Tibial nerve (tissue), 4 donors: ENCODE results near the gene LSS. TPM values are rescaled to one million over a fixed set of nuclear protein-coding genes. Genes with fewer than 3 reads are reported as not detected.

Source experiments
- DNase-seq, 2 donors: peaks; one replicate each; pipeline ENCODE4 v3.0.0-alpha.2; 2019; ENCODE audit warnings: low spot score in 2 of 2
- H3K27ac ChIP-seq, 4 donors: fragments of 200-600 bp; sonication (generic) in 3 of 4; one replicate each; pipeline ENCODE4 v1.5.1; 2017 to 2019; ENCODE audit warnings: mild to moderate bottlenecking in 1 of 4
- H3K27me3 ChIP-seq, 2 donors: fragments of 200-600 bp; sonication (generic) in 1 of 2; one replicate each; pipeline versions ENCODE4 v1.5.1 to v1.6.0; 2017 to 2019
- H3K36me3 ChIP-seq, 3 donors: fragments of 200-600 bp; sonication (generic); one replicate each; pipeline ENCODE4 v1.5.1; 2018 to 2019
- H3K4me1 ChIP-seq, 4 donors: fragments of 200-600 bp; sonication (generic) in 3 of 4; one replicate each; pipeline ENCODE4 v1.5.1; 2017 to 2019
- H3K4me3 ChIP-seq, 4 donors: fragments of 200-600 bp; sonication (generic) in 3 of 4; one replicate each; pipeline ENCODE4 v1.5.1; 2017 to 2019; ENCODE audit warnings: mild to moderate bottlenecking in 1 of 4, moderate library complexity in 1 of 4
- H3K9me3 ChIP-seq, 4 donors: fragments of 200-600 bp; sonication (generic) in 3 of 4; one replicate each; pipeline ENCODE4 v1.5.1; 2017 to 2019
- CTCF ChIP-seq, 5 experiments: fragments of 200-600 bp in 3 of 5; fragments of 450-650 bp in 2 of 5; sonication (generic) in 3 of 5; IDR thresholded peaks; one replicate each; pipeline ENCODE4 v1.5.1; 2016 to 2019; ENCODE audit warnings: antibody characterized with exemption in 5 of 5, mild to moderate bottlenecking in 3 of 5, moderate library complexity in 2 of 5
- EP300 ChIP-seq, 2 donors: sonication (generic); formaldehyde crosslinking; IDR thresholded peaks; one replicate each; pipeline ENCODE4 v1.6.1; 2017; ENCODE audit warnings: antibody characterized with exemption in 2 of 2, mild to moderate bottlenecking in 1 of 2
- POLR2A ChIP-seq, 2 donors: fragments of 450-650 bp; IDR thresholded peaks; one replicate each; pipeline ENCODE4 v1.6.1; 2017; ENCODE audit warnings: antibody characterized with exemption in 2 of 2, mild to moderate bottlenecking in 2 of 2, moderate library complexity in 2 of 2
- WGBS, 2 donors: methylation state at CpG; one replicate each; pipeline ENCODE4 v1.1.5; 2018; 5-methylcytosine and 5-hydroxymethylcytosine counted together
- total RNA-seq, 4 donors: library from RNA; depleted of rRNA; stranded (reverse); fragments of >200 nt; gene quantifications; one replicate each; pipeline ENCODE4 v1.1.0, GENCODE V29; 2016

LSS gene
- total RNA-seq, result 100 to 1,000 TPM in 1 of 4 donors, 10 to 100 TPM in 3; 69.3 to 132 (median 80.6) TPM

GRCh38 chr21:46228345-46229051 is at the start of gene LSS:
Gene LSS (minus strand): TSS chr21:46228774. CDS start chr21:46228745, 29 bp downstream.
- Histone ChIP-seq H3K36me3 (peaks cover 0 to 12% (median 0%) of the 10 kb centered on the region in 3 donors), H3K4me1 (peaks cover 0 to 38% (median 15%) of the 10 kb centered on the region in 4 donors), H3K4me3 (peak within 1 kb of the TSS; percentile 69 to 91 (median 76)), H3K27ac (peak within 1 kb of the TSS; percentile 74 to 92 (median 84)), H3K27me3 (no peaks in the 10 kb centered on the region), H3K9me3 (no peaks in the 10 kb centered on the region)
- WGBS, 2 donors, result 0% methylated on average over 22 to 28 of the region's 77 CpGs
- DNase-seq, result peak; percentile 91 to 96
- TF ChIP-seq EP300 (IDR thresholded peaks at IDR 0.05), result peak in 1 of 2 donors; percentile 87
- TF ChIP-seq POLR2A (IDR thresholded peaks at IDR 0.05), result peak in 1 of 2 donors; percentile 85
- no peak for TF ChIP-seq CTCF (IDR thresholded peaks at IDR 0.05)

GRCh38 chr21:46274797-46275390 is 46.3 kb upstream of the LSS start:
- 91 to 93% methylated on average over 11 of the region's 11 CpGs for WGBS, 2 donors
- DNase-seq, result no peak
- H3K27me3 ChIP-seq, result no peaks in the 10 kb centered on the region
- H3K36me3 ChIP-seq, result peaks cover 8 to 98% (median 56%) of the 10 kb centered on the region in 3 donors
- no peak overlapping the region for H3K4me3 ChIP-seq
- no peak overlapping the region for H3K27ac ChIP-seq
- TF ChIP-seq CTCF (IDR thresholded peaks at IDR 0.05) (no peak), POLR2A (IDR thresholded peaks at IDR 0.05) (no peak), EP300 (IDR thresholded peaks at IDR 0.05) (no peak)
- peaks cover 0 to 4% (median 0%) of the 10 kb centered on the region in 4 donors for H3K4me1 ChIP-seq
- H3K9me3 ChIP-seq, result no peaks in the 10 kb centered on the region

- 94 to 97% methylated on average over 14 of the region's 14 CpGs for WGBS, 2 donors
- no peaks in the 10 kb centered on the region for H3K4me1 ChIP-seq
- no peak overlapping the region for H3K4me3 ChIP-seq
- no peak for DNase-seq
- no peak for TF ChIP-seq POLR2A (IDR thresholded peaks at IDR 0.05)
- TF ChIP-seq EP300 (IDR thresholded peaks at IDR 0.05), result no peak
- no peak for TF ChIP-seq CTCF (IDR thresholded peaks at IDR 0.05)
- H3K36me3 ChIP-seq, result peaks cover 4 to 98% (median 54%) of the 10 kb centered on the region in 3 donors
- no peaks in the 10 kb centered on the region for H3K9me3 ChIP-seq
- H3K27me3 ChIP-seq, result no peaks in the 10 kb centered on the region
- H3K27ac ChIP-seq, result no peak overlapping the region
Observed at GRCh38 chr21:46273341-46273740, 44.8 kb upstream of the LSS start.

- no peaks in the 10 kb centered on the region for H3K27me3 ChIP-seq
- H3K36me3 ChIP-seq, result peaks cover 4 to 100% (median 58%) of the 10 kb centered on the region in 3 donors
- TF ChIP-seq EP300 (IDR thresholded peaks at IDR 0.05) (no peak), POLR2A (IDR thresholded peaks at IDR 0.05) (no peak), CTCF (IDR thresholded peaks at IDR 0.05) (no peak)
- DNase-seq, result no peak
- no peak overlapping the region for H3K27ac ChIP-seq
- 93 to 96% methylated on average over 10 of the region's 10 CpGs for WGBS, 2 donors
- no peak overlapping the region for H3K4me3 ChIP-seq
- H3K9me3 ChIP-seq, result no peaks in the 10 kb centered on the region
- no peaks in the 10 kb centered on the region for H3K4me1 ChIP-seq
Observed at GRCh38 chr21:46269466-46269865, 40.9 kb upstream of the LSS start.

GRCh38 chr21:46268371-46268770 is 39.8 kb upstream of the LSS start:
- TF ChIP-seq POLR2A (IDR thresholded peaks at IDR 0.05) (no peak), EP300 (IDR thresholded peaks at IDR 0.05) (no peak), CTCF (IDR thresholded peaks at IDR 0.05) (no peak)
- WGBS, 2 donors, result 92 to 93% methylated on average over 13 of the region's 13 CpGs
- Histone ChIP-seq H3K27me3 (no peaks in the 10 kb centered on the region), H3K9me3 (no peaks in the 10 kb centered on the region), H3K27ac (no peak overlapping the region), H3K36me3 (peaks cover 0 to 98% (median 58%) of the 10 kb centered on the region in 3 donors), H3K4me3 (no peak overlapping the region), H3K4me1 (no peaks in the 10 kb centered on the region)
- no peak for DNase-seq
